ENCODE results near the gene KLF7. TPM values are rescaled to one million over a fixed set of nuclear protein-coding genes. Genes with fewer than 3 reads are reported as not detected.
A peak's percentile ranks its signal among the peaks of the same experiment; 100 is the strongest.

The KLF7 gene
- polyA plus RNA-seq, 3 donors: 9.4 to 40.7 (median 10.3) TPM

DNA sequence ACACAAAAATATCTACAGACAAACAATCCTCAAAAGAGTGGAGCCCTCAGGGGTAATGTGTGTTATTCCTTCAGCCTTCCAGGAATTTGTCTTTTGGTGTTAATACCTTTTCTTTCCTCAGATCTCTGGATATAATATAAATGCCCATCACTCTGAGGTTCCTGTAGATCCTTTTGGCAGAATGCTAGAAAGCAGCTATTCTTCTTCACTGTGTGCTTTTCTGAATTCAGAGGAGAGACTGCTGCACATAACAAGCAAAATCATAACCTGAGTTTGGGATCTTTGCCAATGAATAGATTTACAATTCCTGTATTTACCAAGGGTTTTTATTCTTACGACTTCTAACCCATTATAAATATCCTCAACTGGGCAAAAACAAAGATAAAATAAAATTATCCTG lies 57.3 kb downstream of the KLF7 start:
- Mint-ChIP-seq H3K36me3 (peaks cover 56 to 61% of the 10 kb centered on the region in 2 donors), H3K27ac (no peak overlapping the region), H3K9me3 (no peaks in the 10 kb centered on the region), H3K27me3 (ENCODE audit: low read depth in 3 of 3) (peaks cover 0 to 1% (median 0%) of the 10 kb centered on the region in 3 donors), H3K4me3 (no peak overlapping the region), H3K4me1 (peaks cover 24% of the 10 kb centered on the region)
- intact Hi-C loops (cut with micrococcal nuclease): no loop called here
- Histone ChIP-seq H3K27me3 (ENCODE audit: control insufficient read depth in 2 of 2, insufficient read depth in 2 of 2, low read length in 2 of 2) (no peaks in the 10 kb centered on the region), H3K4me2 (replicated peaks; ENCODE audit: extremely low read depth, low read length, poor library complexity, severe bottlenecking) (no peak overlapping the region), H3K9me3 (replicated peaks in 1 of 2; ENCODE audit: control insufficient read depth in 1 of 2, insufficient read depth in 1 of 2, low read length in 2 of 2) (no peaks in the 10 kb centered on the region), H3K4me1 (ENCODE audit: control insufficient read depth in 1 of 2, insufficient read depth in 2 of 2, low read length in 2 of 2) (peaks cover 16 to 24% of the 10 kb centered on the region in 2 donors), H3K4me3 (replicated peaks in 1 of 3; ENCODE audit: low read depth in 2 of 3, low read length in 3 of 3) (no peak overlapping the region), H4K20me1 (ENCODE audit: insufficient read depth, low read length) (peaks cover 95% of the 10 kb centered on the region), H2AFZ (ENCODE audit: insufficient read depth, low read depth, low read length, poor library complexity, severe bottlenecking) (no peak overlapping the region), H3K27ac (ENCODE audit: low read depth in 1 of 2, low read length in 2 of 2) (no peak overlapping the region), H3K79me2 (ENCODE audit: insufficient read depth, low read length) (peaks cover 29% of the 10 kb centered on the region), H3K9ac (ENCODE audit: insufficient read depth, low read length, poor library complexity, severe bottlenecking) (no peak overlapping the region), H3K36me3 (replicated peaks in 1 of 2; ENCODE audit: control insufficient read depth in 1 of 2, insufficient read depth in 2 of 2, low read length in 2 of 2) (peaks cover 24 to 89% of the 10 kb centered on the region in 2 donors)
- no peak for DNase-seq
- no CpG with 5 or more reads among the region's 1 CpG for WGBS (ENCODE audit: insufficient coverage)
- TF ChIP-seq, protein P1, sequence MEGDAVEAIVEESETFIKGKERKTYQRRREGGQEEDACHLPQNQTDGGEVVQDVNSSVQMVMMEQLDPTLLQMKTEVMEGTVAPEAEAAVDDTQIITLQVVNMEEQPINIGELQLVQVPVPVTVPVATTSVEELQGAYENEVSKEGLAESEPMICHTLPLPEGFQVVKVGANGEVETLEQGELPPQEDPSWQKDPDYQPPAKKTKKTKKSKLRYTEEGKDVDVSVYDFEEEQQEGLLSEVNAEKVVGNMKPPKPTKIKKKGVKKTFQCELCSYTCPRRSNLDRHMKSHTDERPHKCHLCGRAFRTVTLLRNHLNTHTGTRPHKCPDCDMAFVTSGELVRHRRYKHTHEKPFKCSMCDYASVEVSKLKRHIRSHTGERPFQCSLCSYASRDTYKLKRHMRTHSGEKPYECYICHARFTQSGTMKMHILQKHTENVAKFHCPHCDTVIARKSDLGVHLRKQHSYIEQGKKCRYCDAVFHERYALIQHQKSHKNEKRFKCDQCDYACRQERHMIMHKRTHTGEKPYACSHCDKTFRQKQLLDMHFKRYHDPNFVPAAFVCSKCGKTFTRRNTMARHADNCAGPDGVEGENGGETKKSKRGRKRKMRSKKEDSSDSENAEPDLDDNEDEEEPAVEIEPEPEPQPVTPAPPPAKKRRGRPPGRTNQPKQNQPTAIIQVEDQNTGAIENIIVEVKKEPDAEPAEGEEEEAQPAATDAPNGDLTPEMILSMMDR (IDR thresholded peaks at IDR 0.05): no peak

DNA sequence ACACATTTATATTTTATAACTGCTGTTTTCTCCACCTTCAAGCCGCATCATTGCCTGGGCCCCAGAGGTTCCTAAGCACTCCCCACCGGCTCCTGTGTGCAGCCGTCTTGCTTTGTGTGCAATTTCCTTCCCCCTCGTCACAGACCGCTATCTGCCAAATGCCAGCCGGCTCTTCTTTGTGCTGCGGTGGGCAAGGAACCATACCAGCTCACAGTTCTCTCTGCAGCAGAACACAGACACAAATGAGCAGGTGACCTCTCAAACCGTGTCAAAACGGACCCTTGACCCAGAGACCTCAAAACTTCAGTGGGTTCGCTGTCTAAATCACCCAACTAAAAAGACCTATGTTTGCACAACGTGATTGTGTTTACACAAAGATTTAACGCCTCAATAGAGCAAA lies 58.2 kb downstream of the KLF7 start:
- H2AFZ ChIP-seq (ENCODE audit: insufficient read depth, low read depth, low read length, poor library complexity, severe bottlenecking): no peak overlapping the region
- H3K9me3 ChIP-seq (replicated peaks in 1 of 2; ENCODE audit: control insufficient read depth in 1 of 2, insufficient read depth in 1 of 2, low read length in 2 of 2): no peaks in the 10 kb centered on the region
- H3K4me2 ChIP-seq (replicated peaks; ENCODE audit: extremely low read depth, low read length, poor library complexity, severe bottlenecking): no peak overlapping the region
- peaks cover 24 to 92% of the 10 kb centered on the region in 2 donors for H3K36me3 ChIP-seq (replicated peaks in 1 of 2; ENCODE audit: control insufficient read depth in 1 of 2, insufficient read depth in 2 of 2, low read length in 2 of 2)
- DNase-seq: peak in 1 of 3 donors; percentile 12
- H3K4me1 Mint-ChIP-seq: peaks cover 24% of the 10 kb centered on the region
- peaks cover 95% of the 10 kb centered on the region for H4K20me1 ChIP-seq (ENCODE audit: insufficient read depth, low read length)
- no peak overlapping the region for H3K4me3 Mint-ChIP-seq
- TF ChIP-seq, protein P1 (IDR thresholded peaks at IDR 0.05): no peak
- no peaks in the 10 kb centered on the region for H3K27me3 Mint-ChIP-seq (ENCODE audit: low read depth in 3 of 3)
- intact Hi-C loops (cut with micrococcal nuclease): no loop called here
- peaks cover 32% of the 10 kb centered on the region for H3K79me2 ChIP-seq (ENCODE audit: insufficient read depth, low read length)
- peak overlapping the region in 3 of 7 donors; percentile 43 to 85 (median 68) for H3K27ac Mint-ChIP-seq
- no peaks in the 10 kb centered on the region for H3K9me3 Mint-ChIP-seq
- 1% methylated on average over 9 of the region's 12 CpGs for WGBS (ENCODE audit: insufficient coverage)
- H3K27me3 ChIP-seq (ENCODE audit: control insufficient read depth in 2 of 2, insufficient read depth in 2 of 2, low read length in 2 of 2): no peaks in the 10 kb centered on the region
- H3K27ac ChIP-seq (ENCODE audit: low read depth in 1 of 2, low read length in 2 of 2): peak overlapping the region in 1 of 2 donors; percentile 5
- no peak overlapping the region for H3K9ac ChIP-seq (ENCODE audit: insufficient read depth, low read length, poor library complexity, severe bottlenecking)
- H3K4me3 ChIP-seq (replicated peaks in 1 of 3; ENCODE audit: low read depth in 2 of 3, low read length in 3 of 3): no peak overlapping the region
- peaks cover 16 to 24% of the 10 kb centered on the region in 2 donors for H3K4me1 ChIP-seq (ENCODE audit: control insufficient read depth in 1 of 2, insufficient read depth in 2 of 2, low read length in 2 of 2)
- H3K36me3 Mint-ChIP-seq: peaks cover 52 to 59% of the 10 kb centered on the region in 2 donors

Measured in CD14-positive monocyte (primary cell).